ENCODE data around the gene TOX3.

The TOX3 gene

GRCh38 chr16:52441886-52442285 is 105.1 kb downstream of the TOX3 start:
- DNase-seq: no peak

DNA sequence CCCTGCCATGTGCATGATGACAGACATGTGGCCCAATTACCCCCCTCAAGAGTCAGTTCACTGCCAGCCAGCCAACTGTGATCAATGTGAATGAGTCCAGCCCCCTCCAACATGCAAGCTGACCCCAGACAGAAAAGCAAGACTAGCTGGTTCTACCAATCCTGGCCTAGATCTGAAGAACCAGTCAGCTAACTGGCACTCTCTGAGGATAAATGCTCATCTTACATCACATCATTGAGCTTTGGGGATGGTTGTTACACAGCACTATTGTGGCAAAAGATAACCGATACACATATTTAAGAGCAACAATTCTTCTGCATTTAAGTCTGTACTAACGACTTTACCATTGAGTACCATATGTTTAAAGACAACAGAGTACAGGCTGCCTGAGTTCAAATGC is 106.7 kb downstream of the TOX3 start:
- DNase-seq: no peak

DNA sequence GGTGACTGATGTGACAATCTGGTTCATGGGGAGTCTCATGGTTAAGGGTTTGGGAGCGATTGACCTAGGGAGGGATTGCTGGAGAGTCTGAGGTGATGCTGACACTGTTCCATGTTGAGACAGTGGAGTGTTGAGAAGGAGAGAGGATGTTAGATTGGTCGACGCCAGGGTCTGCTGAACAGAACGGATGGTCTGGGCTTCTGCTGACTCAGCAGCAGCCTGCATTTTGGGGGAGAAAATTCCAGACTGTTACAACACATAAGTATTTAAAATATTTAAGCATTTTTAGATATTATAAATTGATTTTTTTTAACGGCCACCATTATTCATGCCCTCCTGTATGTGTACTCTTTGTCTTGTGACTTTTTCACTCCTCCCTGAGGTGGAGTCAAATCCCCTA is 107.2 kb downstream of the TOX3 start:
- DNase-seq: no peak

GRCh38 chr16:52439171-52439701 is 107.7 kb downstream of the TOX3 start:
- peak; percentile 17 for DNase-seq

DNA sequence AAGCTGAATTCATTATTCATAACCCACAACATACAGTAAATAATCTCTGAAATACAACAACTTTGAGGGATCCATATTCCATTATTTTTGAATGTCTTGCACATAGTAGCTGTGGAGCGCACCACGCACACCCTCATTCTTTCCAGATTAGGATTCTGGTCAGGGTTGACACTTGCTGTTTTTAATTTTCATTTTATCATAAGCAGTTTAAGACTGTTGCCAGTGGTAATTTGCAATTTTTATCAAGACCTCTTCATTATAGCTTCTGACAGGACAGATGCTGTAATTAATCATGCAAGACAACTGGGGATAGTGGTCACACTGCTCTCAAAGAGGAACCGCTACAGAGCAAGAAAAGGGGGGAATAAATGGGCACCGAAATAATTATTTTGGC is 109.7 kb downstream of the TOX3 start:
- DNase-seq: no peak

GRCh38 chr16:52436339-52437276 is 110.3 kb downstream of the TOX3 start:
- DNase-seq: no peak

- no peak for DNase-seq
Observed at GRCh38 chr16:52434224-52434623, 112.7 kb downstream of the TOX3 start.

DNA sequence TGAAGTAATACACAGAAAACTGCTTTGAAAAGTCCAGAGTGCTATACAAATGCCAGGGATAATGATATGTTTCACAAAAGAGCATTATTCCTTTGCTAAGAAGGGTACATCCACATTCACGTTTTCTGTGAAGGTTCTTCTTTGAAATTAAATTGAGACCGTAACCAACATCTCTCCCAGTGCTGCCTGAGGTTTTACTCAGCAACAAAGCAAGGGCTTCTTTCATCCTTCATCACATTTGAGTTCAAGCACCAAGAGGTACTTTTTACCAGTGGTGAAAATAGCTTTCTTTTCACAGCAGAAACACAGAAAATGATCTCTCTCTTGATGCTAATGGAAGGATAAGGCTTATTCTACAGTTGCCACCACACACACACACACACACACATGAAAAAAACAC is 113.3 kb downstream of the TOX3 start:
- no peak for DNase-seq

DNA sequence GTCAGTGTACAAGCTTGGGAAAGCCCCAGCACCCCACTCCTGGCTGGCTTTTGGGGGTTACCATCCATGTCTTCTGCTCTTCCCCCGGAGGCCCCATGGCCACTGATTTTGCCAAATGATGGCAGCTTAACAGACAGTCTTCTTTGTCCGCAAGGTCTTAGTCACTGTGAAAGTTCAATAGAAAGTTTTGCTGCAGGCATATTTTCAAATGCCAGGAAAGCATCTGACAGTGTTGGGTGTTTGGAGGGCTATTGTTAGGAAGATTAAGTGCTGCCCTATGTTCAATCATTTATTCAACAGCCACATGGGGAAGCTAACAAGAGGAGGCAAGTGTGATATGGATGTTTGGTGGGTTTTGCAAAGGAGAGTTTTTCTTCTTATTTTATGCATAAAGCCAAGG is 122.4 kb downstream of the TOX3 start:
- DNase-seq: no peak

- no peak for DNase-seq
Observed at GRCh38 chr16:52422307-52422706, 124.6 kb downstream of the TOX3 start.

GRCh38 chr16:52418201-52418600 is 128.7 kb downstream of the TOX3 start:
- DNase-seq: no peak

GRCh38 chr16:52416888-52417287 is 130.1 kb downstream of the TOX3 start:
- no peak for DNase-seq

- no peak for DNase-seq
Observed at GRCh38 chr16:52411011-52411410, 135.9 kb downstream of the TOX3 start.

- no peak for DNase-seq
Observed at GRCh38 chr16:52408191-52408845, 138.6 kb downstream of the TOX3 start.

GRCh38 chr16:52407778-52408177 is 139.2 kb downstream of the TOX3 start:
- DNase-seq: no peak

GRCh38 chr16:52405441-52405840 is 141.5 kb downstream of the TOX3 start:
- no peak for DNase-seq

GRCh38 chr16:52404546-52404945 is 142.4 kb downstream of the TOX3 start:
- no peak for DNase-seq

- DNase-seq: no peak
Observed at GRCh38 chr16:52399116-52399515, 147.8 kb downstream of the TOX3 start.

GRCh38 chr16:52398491-52398960 is 148.4 kb downstream of the TOX3 start:
- DNase-seq: no peak

- no peak for DNase-seq
Observed at GRCh38 chr16:52398021-52398420, 148.9 kb downstream of the TOX3 start.

DNA sequence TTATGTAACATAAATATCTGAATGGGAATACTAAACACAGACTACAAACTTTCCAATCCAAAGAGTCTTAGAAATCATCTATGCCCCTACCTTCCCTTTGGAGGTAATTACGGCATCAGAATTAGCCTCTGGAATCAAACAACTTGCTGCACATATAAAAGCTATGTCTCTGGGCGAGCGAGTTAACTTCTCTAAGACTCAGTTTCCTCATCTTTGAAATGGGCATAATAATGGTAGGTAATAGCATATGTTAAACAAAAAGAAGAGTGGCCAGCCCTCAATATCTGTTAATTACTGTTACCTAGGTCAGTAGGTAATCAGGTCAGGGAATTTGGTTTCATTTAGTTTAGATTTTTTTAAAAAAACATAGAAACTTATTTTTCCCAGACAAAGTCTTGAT is 153.5 kb downstream of the TOX3 start:
- DNase-seq: no peak

- no peak for DNase-seq
Observed at GRCh38 chr16:52389045-52389444, 157.9 kb downstream of the TOX3 start.

Data from right hindlimb (tissue), 1 donor.